HG02973 (cell line): ENCODE data around the gene TNIK.

Experiments
- ATAC-seq: cut with Tn5 transposase; IDR thresholded peaks from one replicate; pipeline ENCODE4 v1.9.1; 2021; ENCODE audit warnings: moderate library complexity; ENCODE audit not compliant: unreplicated experiment

Gene TNIK

GRCh38 chr3:171366043-171366442, 94.2 kb downstream of the TNIK start:
- ATAC-seq = no peak

DNA sequence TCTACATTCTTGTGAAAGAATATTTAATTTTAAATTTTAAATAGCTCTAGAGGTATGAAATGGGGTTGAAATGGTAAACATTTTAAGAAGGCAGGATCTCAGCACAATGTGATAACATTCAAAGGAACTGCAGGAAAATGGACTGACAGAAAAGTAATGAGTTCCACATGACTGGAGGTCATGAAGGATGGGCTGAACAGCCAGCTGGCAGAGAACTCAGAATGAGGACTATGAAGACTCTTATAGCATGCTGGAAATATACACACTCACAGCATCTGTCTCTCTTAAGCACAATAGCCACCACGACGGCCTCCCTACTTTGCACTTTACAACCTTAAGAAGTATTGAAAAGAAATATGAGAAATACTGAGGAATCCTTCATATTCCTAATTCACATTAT, 94.7 kb downstream of the TNIK start:
- no peak for ATAC-seq

GRCh38 chr3:171364500-171364899, 95.7 kb downstream of the TNIK start:
- no peak for ATAC-seq

GRCh38 chr3:171363202-171363601, 97.0 kb downstream of the TNIK start:
- ATAC-seq = no peak

DNA sequence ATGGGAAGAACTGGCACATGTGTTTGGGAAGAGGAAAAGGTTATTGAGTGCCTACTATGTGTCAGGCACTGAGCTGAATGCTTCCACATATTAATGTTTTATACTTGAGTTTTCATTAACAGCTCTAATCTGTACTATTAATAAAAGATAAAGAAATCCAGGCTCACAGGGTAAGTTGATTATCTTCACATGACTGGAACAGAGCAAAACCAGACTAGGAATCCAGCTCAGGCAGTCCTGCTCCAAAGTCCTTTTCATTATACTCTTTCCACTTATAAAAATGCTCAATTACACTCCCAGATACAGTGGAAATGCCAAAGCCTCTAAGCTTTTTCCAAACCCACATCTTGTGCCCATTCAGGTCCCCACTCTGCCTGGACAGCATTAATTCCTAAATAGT, 97.6 kb downstream of the TNIK start:
- ATAC-seq = no peak

DNA sequence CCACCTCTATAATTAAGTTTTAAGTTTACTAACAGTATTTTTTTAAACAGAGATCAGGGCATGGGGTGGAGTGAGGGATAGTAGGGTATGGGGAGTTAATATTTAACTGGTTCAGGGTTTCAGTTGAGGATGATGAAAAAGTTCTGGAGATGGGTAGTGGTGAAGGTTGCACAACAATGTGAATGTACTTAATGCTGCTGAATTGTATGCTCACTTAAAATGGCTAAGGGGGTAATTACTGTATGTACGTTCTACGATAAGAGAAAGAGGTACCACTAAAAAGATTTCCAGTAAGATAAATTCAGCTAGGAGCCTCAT, 101.4 kb downstream of the TNIK start:
- ATAC-seq = no peak

GRCh38 chr3:171358181-171358880, 101.9 kb downstream of the TNIK start:
- ATAC-seq = no peak

- no peak for ATAC-seq
These were observed 102.5 kb downstream of the TNIK start for GRCh38 chr3:171357721-171358120.

DNA sequence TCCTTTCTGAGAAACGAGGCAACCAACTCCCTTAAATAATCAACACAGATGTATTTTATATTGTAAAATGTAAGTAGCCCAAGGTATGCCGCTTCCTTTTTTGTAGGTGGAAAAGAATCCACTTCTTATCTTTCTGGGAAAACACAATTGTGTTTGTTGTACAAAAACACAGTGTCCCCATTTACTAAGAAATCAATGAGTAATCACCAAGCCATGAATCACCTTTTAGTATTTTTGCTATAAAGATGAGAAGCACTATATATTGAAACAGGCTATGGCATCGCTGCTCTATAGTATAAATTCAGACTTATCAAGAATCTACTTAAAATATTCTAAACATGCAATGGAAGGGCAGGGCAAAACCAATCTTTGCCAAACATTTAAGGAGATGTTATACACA, 104.0 kb downstream of the TNIK start:
- no peak for ATAC-seq

GRCh38 chr3:171354706-171355582, 105.3 kb downstream of the TNIK start:
- ATAC-seq = no peak

DNA sequence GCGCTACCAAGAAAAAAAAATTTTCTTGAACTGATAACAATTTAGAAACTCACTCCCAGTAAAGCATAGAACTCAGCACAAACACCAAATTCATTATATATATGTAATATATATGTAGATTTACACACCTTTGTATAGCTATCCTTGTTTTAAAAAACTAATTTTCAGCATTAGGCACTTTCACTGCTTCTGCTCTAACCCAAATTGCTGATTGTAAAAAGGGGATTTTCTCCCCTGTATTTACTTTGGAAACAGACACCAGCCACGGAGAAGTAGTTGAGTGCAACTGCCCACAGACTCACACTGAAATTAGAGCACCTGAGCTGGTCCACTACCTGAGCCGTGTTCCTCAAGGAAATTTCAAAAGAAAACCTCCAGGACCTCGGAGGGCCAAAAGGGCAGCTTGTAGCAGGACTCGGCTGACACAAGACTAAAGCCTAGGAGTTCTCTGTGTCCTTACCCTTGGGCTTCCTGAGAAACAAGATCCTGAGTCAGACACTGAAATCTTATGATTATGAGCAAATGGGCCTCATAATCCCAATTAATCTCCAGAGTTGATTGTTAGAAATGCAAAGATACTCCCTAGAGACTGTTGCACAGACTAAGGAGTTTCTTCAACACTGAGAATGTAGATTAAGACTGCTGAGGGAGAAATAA, 106.0 kb downstream of the TNIK start:
- ATAC-seq = no peak

DNA sequence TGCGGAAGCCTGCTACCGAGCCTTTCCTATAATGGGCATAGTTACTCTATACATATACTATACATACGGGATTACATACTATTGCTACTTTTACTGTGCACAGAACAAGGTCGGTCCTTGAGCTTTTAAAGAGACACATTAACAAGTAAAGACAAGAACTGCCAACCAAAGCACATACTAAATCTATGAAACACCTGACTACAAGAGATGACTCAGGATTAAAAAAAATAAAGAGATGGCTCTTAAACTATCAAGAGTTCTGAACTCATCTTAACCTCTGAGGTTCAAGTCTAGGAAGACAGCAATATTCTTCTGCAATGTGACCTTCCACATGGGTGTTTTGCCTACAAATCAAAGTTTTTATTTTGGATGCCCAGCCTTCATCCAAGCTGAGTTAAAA, 106.8 kb downstream of the TNIK start:
- no peak for ATAC-seq

GRCh38 chr3:171352387-171352935, 107.7 kb downstream of the TNIK start:
- ATAC-seq = no peak

- no peak for ATAC-seq
These were observed 108.5 kb downstream of the TNIK start for GRCh38 chr3:171351676-171352075.

DNA sequence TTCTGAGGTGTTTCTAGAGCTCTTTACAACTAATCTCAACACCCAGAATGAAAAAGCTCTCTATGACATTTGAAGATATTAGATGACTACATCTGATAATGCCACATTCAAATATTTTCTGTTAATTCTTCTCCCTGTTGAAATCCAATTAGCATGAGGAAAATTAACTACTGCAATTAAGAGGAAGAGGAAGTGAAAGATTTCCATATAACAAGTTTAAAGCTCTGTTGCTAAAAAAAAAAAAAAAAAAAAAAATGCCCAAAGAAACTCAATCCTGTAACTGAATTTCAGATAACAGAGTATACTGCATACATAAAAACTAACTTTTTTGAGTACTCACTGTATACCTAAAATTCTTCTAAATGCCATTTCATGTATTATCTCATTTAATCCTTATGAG, 109.8 kb downstream of the TNIK start:
- ATAC-seq = no peak

DNA sequence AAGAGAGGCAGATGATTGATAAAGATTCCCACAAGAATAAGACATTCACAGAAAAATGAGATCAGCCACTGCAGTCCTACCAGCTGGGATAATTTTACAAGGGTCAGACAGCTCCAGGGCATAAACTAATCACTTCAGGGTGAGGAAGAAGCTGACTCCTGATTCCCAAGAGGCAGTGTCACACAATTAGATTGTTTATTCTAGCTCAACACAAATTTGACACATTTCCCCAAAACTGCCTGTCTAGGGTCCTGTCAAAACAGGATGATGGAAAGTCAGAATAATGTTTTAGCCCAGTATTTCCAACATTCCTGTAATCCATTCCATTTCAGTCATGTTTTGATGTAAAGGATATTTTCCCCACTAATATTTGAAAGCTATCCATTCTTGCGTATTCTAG, 110.8 kb downstream of the TNIK start:
- ATAC-seq = no peak

DNA sequence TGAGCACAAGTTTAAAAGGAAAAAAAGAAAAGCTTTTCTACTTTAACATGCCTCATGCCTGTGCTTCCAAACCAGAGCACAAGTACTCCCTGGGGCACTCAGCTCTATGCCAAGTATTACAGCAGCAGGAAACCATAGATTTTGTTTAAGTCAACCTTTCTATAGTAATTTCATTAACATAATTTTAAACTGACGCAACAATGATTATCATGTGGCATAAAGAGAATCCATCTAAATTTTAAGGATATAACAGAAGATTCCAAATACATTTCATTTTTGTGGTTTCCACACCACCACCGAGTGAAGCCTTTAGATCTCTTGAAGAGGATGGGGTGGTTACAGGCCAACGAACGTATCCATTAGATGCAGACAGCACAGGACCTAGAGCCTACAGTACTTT, 112.1 kb downstream of the TNIK start:
- peak; percentile 15 for ATAC-seq

DNA sequence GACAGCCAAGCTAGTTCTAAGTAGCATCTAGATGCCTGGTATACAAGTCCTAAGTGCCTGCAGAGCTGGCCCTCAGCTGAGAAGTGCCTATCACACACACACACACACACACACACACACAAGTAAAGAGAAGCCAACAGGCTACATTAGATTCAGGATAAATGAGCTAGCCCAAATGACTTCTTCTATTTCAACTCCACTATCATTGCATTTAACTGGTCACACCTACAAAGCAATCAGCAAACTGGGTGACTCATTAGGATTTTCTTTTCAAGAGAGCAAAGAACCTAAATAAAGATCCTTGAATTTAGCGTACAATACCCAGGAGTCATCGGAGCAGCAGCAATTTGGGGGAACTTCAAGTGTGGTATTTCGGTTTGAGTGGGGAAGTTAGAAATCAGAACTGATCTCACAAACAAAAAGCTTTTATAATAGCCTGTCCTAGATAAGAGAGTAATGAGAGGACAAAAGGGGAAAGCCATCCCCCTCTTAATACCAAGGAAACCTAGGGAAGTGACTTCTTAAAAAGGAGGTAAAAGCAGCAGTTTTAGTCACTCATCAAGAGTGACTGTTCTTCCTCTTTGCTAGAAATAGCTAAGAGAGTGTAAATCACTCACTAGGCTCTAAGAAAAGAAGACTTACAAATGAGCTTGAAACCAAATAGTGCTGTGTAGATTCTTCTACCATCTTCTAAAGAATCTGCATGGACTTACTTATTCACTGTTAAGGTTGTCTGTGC, 112.7 kb downstream of the TNIK start:
- peak; percentile 60 for ATAC-seq

DNA sequence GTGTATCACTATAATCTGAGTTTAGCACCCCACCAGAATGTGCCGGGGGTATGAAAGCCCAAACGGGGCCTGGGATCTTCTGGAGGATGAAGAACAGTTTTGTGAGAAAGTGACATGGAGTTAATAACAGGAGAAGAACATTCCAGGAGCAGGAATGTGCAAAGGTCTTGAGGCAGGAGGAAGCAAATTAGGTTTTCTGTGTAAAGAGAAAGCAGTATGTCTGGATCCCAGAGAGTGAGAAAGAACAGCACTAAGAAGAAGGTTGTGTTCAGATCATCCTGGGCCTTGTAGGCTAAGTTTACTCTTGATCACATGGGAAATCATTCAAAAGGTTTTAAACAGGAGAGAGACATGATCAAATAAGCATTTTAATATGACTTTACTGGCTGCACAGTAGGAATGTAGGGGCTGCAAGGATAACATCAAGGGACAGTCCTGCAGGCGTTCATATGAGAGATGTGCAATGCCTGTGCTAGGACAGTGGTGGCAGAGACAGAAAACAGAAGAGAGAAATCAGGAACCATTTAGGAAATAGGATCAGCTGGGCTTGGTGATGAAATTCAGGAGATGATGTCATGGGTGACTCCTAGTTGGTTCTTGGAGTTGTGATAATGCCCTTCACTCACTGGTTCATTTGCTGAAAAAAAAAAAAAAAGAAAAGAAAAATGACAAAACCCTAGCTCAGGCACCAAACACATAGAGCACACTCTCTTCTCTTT, 113.5 kb downstream of the TNIK start:
- ATAC-seq = no peak

GRCh38 chr3:171346019-171346418, 114.2 kb downstream of the TNIK start:
- ATAC-seq = no peak
